ENCODE data around the gene ANO4. TPM values are rescaled to one million over a fixed set of nuclear protein-coding genes. Genes with fewer than 3 reads are reported as not detected.

ANO4 gene
- total RNA-seq, 1 experiment from 2014 or later: 5.7 TPM

GRCh38 chr12:100942984-100943749, 148.6 kb downstream of the ANO4 start:
- no peak overlapping the region for H2BK120ac ChIP-seq (ENCODE audit: low read depth, low read length, poor library complexity, severe bottlenecking)
- H4K91ac ChIP-seq (ENCODE audit: insufficient read length, low read depth, low read length): no peak overlapping the region
- H2BK20ac ChIP-seq (ENCODE audit: low read depth, low read length, poor library complexity, severe bottlenecking): no peak overlapping the region
- H3K56ac ChIP-seq (ENCODE audit: insufficient read length, low read depth, low read length): no peak overlapping the region
- WGBS (ENCODE audit: extremely low coverage, insufficient read length, low lambda C conversion rate): no CpG with 5 or more reads among the region's 5 CpGs
- H3K18ac ChIP-seq (ENCODE audit: insufficient read length, low read depth, low read length): no peak overlapping the region
- no peaks in the 10 kb centered on the region for H3K23me2 ChIP-seq (ENCODE audit: insufficient read length, low read depth, low read length, poor library complexity, severe bottlenecking)
- H3K79me1 ChIP-seq (ENCODE audit: insufficient read depth, low read depth, low read length, poor library complexity, severe bottlenecking): no peaks in the 10 kb centered on the region
- H2BK15ac ChIP-seq (ENCODE audit: low read depth, low read length): no peak overlapping the region
- H3K9ac ChIP-seq (ENCODE audit: extremely low read depth, insufficient read length, low read length): no peak overlapping the region
- H3K27me3 Mint-ChIP-seq (ENCODE audit: low read depth): no peaks in the 10 kb centered on the region
- no peak overlapping the region for H3K4me3 Mint-ChIP-seq
- H3K4ac ChIP-seq (ENCODE audit: low read depth, low read length): no peak overlapping the region
- no peak overlapping the region for H2BK12ac ChIP-seq (ENCODE audit: insufficient read length, low read depth, low read length)
- H3K79me2 ChIP-seq (ENCODE audit: insufficient read depth, low read length): no peaks in the 10 kb centered on the region
- no peaks in the 10 kb centered on the region for H3K27me3 ChIP-seq (ENCODE audit: insufficient read depth, low read length)
- no peak overlapping the region for H3K14ac ChIP-seq (ENCODE audit: insufficient read depth, low read length)
- no peak overlapping the region for H3T11ph ChIP-seq (ENCODE audit: low read length)
- no peak overlapping the region for H3K4me2 ChIP-seq (ENCODE audit: insufficient read depth, insufficient read length, low read length)
- H2BK5ac ChIP-seq (ENCODE audit: insufficient read length, low read length): no peak overlapping the region
- no peaks in the 10 kb centered on the region for H3K4me1 Mint-ChIP-seq
- no peak for TF ChIP-seq CTCF (conservative IDR thresholded peaks at IDR 0.05)
- no peak overlapping the region for H2AFZ ChIP-seq (ENCODE audit: low read length)
- no peaks in the 10 kb centered on the region for H3K9me3 ChIP-seq (ENCODE audit: control insufficient read depth, low read depth, low read length)
- H3K36me3 Mint-ChIP-seq (ENCODE audit: insufficient read depth in 1 of 3, low read depth in 3 of 3): peaks cover 0 to 1% (median 0%) of the 10 kb centered on the region in 3 experiments; a peak in 1 of 7 replicates
- H3K27ac Mint-ChIP-seq: peak overlapping the region in 1 of 3 experiments; percentile 38; a peak in 1 of 7 replicates
- no peak overlapping the region for H4K5ac ChIP-seq (ENCODE audit: insufficient read length, low read depth, low read length)
- DNase-seq: no peak
- no peak overlapping the region for H3K27ac ChIP-seq (ENCODE audit: insufficient read length, low read depth, low read length)
- H3K4me1 ChIP-seq (ENCODE audit: insufficient read depth, low read length): no peaks in the 10 kb centered on the region
- H3K23ac ChIP-seq (ENCODE audit: insufficient read length, low read depth, low read length): no peak overlapping the region
- H2AK5ac ChIP-seq (ENCODE audit: insufficient read length, low read length): no peak overlapping the region
- H4K8ac ChIP-seq (replicated peaks; ENCODE audit: insufficient read length, low read depth, low read length): no peak overlapping the region
- H4K20me1 ChIP-seq (ENCODE audit: control insufficient read depth, insufficient read depth, insufficient read length): no peaks in the 10 kb centered on the region
- no peaks in the 10 kb centered on the region for H3K9me3 Mint-ChIP-seq
